Esophagus squamous epithelium (tissue), 5 donors: ENCODE measurements around the gene ARHGEF33. TPM values are rescaled to one million over a fixed set of nuclear protein-coding genes. Genes with fewer than 3 reads are reported as not detected.
A peak's percentile ranks its signal among the peaks of the same experiment; 100 is the strongest.

ENCODE experiments used
- DNase-seq: peaks from one replicate; lab custom pipeline; 2025; lab: John Stamatoyannopoulos, UW
- H3K27ac ChIP-seq, 4 donors: fragments of 200-600 bp; sonication (generic); one replicate each; pipeline ENCODE4 v1.5.1; 2016 to 2019; ENCODE audit warnings: mild to moderate bottlenecking in 1 of 4
- H3K27me3 ChIP-seq, 4 donors: fragments of 200-600 bp; sonication (generic); 1 replicate in 3 of 4; 2 replicates in 1 of 4; pipeline versions ENCODE4 v1.5.1 to v1.6.0; 2017 to 2021; ENCODE audit warnings: antibody characterized with exemption in 1 of 4
- H3K36me3 ChIP-seq, 3 donors: fragments of 200-600 bp; sonication (generic); one replicate each; pipeline ENCODE4 v1.5.1; 2016 to 2019
- H3K4me1 ChIP-seq, 3 donors: fragments of 200-600 bp; sonication (generic); one replicate each; pipeline ENCODE4 v1.5.1; 2017 to 2019
- H3K4me3 ChIP-seq, 4 donors: fragments of 200-600 bp; sonication (generic); 1 replicate in 3 of 4; 2 replicates in 1 of 4; pipeline ENCODE4 v1.5.1; 2016 to 2019; ENCODE audit warnings: mild to moderate bottlenecking in 2 of 4, moderate library complexity in 1 of 4
- H3K9me3 ChIP-seq, 3 donors: fragments of 200-600 bp; sonication (generic); one replicate each; pipeline ENCODE4 v1.5.1; 2016 to 2019
- POLR2A ChIP-seq, 4 donors: fragments of 450-650 bp; IDR thresholded peaks; one replicate each; pipeline ENCODE4 v1.6.1; 2017; ENCODE audit warnings: antibody characterized with exemption in 4 of 4, mild to moderate bottlenecking in 4 of 4, moderate library complexity in 3 of 4
- WGBS, 2 donors: methylation state at CpG; one replicate each; pipeline ENCODE4 v1.1.5; 2018; 5-methylcytosine and 5-hydroxymethylcytosine counted together
- intact Hi-C: fragments of 100-400 bp; cut with DNase I; formaldehyde crosslinking; loops from one replicate; pipeline ENCODE4 v1.15.0; 2022
- total RNA-seq, 4 donors: library from RNA; depleted of rRNA; stranded (reverse); fragments of >200 nt; gene quantifications; one replicate each; pipeline ENCODE4 v1.1.0, GENCODE V29; 2016
- TF ChIP-seq, protein P1 (sequence below), 6 experiments: fragments of 450-650 bp in 4 of 6; fragments of 200-600 bp in 2 of 6; sonication (generic) in 2 of 6; IDR thresholded peaks; one replicate each; pipeline ENCODE4 v1.5.1; 2016 to 2019; ENCODE audit warnings: antibody characterized with exemption in 6 of 6, mild to moderate bottlenecking in 4 of 6, moderate library complexity in 4 of 6
- donor health status: DM: yes; HTN: yes; CAD: no.

ARHGEF33 gene
- total RNA-seq, 4 donors from 2014 or later = 0.04 to 0.49 (median 0.35) TPM

DNA sequence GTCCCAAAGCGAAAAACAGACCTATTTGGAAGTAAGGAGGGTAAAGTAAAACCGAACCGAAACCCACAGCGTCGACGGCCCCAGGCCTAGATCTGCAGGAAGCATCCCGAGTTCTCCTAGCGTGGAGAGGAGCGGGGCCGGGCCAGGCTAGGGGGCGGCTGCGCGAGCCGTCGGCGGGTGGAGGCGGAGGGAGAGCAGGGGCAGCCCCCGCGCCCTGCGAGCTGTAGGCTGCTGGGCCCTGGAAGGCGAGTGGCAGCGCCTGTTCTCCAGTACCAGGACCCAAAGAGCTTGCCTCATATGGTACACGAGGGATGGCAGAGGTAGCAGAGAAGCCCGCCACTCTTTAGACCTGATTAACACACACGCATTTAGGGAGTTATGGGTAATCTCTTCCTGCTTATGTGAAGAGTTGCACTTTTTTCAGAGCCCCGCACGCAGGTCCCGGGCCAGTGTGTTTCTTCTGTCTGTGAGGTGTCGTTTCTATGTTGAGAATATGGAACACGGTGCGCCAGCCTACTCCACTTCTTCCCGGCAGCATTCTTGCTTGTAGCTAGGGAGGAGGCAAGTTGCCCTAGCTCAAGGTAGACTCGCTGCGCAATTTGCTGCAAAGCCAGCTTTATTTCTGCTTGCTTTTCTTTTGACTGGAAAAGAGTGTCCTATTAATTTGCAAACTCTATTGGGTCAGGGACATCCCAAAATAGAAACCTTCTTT, 71.1 kb downstream of the ARHGEF33 start:
- Histone ChIP-seq H3K4me1 (peaks cover 4 to 12% (median 10%) of the 10 kb centered on the region in 3 donors), H3K27me3 (peaks cover 0 to 18% (median 0%) of the 10 kb centered on the region in 4 donors), H3K9me3 (no peaks in the 10 kb centered on the region), H3K4me3 (peak overlapping the region; percentile 26 to 65 (median 44)), H3K27ac (no peak overlapping the region), H3K36me3 (no peaks in the 10 kb centered on the region)
- intact Hi-C loops = no loop called here
- TF ChIP-seq, protein P1, sequence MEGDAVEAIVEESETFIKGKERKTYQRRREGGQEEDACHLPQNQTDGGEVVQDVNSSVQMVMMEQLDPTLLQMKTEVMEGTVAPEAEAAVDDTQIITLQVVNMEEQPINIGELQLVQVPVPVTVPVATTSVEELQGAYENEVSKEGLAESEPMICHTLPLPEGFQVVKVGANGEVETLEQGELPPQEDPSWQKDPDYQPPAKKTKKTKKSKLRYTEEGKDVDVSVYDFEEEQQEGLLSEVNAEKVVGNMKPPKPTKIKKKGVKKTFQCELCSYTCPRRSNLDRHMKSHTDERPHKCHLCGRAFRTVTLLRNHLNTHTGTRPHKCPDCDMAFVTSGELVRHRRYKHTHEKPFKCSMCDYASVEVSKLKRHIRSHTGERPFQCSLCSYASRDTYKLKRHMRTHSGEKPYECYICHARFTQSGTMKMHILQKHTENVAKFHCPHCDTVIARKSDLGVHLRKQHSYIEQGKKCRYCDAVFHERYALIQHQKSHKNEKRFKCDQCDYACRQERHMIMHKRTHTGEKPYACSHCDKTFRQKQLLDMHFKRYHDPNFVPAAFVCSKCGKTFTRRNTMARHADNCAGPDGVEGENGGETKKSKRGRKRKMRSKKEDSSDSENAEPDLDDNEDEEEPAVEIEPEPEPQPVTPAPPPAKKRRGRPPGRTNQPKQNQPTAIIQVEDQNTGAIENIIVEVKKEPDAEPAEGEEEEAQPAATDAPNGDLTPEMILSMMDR (IDR thresholded peaks at IDR 0.05) = no peak
- TF ChIP-seq POLR2A (IDR thresholded peaks at IDR 0.05) = no peak
- no peak for DNase-seq
- 65 to 86% methylated on average over 12 to 23 of the region's 34 CpGs for WGBS, 2 donors

DNA sequence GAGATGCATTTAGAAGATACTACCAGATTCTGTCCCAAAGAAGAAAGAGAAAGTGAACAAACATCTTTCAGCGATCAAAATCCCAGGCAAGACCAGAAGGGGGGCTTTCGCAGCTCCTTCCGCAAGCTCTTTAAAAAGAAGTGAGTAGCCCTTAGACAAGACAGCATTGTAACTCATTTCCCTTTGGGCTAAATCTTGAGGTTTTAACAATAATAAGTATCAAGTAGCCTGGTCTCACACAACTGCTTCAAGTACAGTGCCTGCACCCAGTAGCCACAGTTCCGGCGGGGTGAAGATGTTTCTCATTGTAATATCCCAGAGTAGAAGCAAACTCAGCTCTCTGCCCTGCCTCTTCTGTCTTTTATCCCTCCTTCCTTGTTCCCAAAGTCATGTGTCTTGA, 76.3 kb downstream of the ARHGEF33 start:
- intact Hi-C loops = no loop called here
- no peak for TF ChIP-seq POLR2A (IDR thresholded peaks at IDR 0.05)
- WGBS, 2 donors = 88 to 100% methylated on average over 5 of the region's 5 CpGs

DNA sequence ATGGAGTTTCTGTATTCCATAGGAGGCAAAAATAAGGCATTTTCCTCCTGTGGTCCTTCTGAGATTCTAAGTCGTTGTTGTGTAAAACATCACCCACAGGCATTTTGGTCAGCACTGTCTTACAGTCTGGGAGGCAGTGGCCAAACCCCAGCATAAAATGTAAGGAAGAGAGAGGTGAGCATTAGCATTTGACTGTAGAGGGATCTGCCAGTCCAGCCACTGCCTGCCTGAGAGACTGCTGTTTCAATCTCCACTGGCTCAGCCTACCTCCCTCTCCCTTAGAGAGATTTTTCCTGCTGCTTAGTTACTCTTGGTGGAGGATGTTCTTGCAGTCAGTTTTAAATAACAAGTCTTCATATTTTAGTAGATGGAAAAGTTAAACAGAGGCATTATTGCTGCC, 77.0 kb downstream of the ARHGEF33 start:
- Histone ChIP-seq H3K27me3 (no peaks in the 10 kb centered on the region), H3K9me3 (no peaks in the 10 kb centered on the region), H3K4me3 (no peak overlapping the region), H3K4me1 (no peaks in the 10 kb centered on the region), H3K36me3 (no peaks in the 10 kb centered on the region), H3K27ac (no peak overlapping the region)
- intact Hi-C loops = no loop called here
- WGBS, 2 donors = 78% methylated on average over 1 of the region's 1 CpG; no CpG with 5 or more reads in 1 of the 2 donors
- DNase-seq = no peak
- TF ChIP-seq, protein P1 (IDR thresholded peaks at IDR 0.05) = no peak
- no peak for TF ChIP-seq POLR2A (IDR thresholded peaks at IDR 0.05)

More for the DNA sequence above, 76.3 kb downstream of the ARHGEF33 start:
- H3K9me3 ChIP-seq = no peaks in the 10 kb centered on the region
- no peak for DNase-seq
- H3K4me3 ChIP-seq = no peak overlapping the region
- H3K27me3 ChIP-seq = peaks cover 0 to 2% (median 0%) of the 10 kb centered on the region in 4 donors
- no peak overlapping the region for H3K27ac ChIP-seq
- no peaks in the 10 kb centered on the region for H3K36me3 ChIP-seq
- H3K4me1 ChIP-seq = no peaks in the 10 kb centered on the region

DNA sequence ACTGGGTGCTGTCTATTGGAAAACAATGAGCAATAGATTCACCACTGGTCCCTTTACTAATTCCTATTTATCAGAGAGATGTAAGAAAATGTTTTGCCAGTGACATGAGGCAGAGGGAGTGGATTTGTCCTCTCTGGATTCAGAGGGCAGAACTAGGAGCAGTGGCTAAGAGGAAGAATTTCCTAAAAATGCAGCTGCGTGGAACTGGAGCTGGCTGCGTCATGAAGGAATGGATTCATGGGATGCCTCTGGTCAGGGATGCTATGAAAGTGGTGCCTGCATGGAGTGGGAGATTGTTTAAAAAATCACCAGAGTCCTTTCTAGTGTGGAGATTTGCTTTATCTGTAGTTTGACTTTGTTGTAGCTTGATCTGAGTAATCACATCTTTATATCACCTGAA, 78.3 kb downstream of the ARHGEF33 start:
- WGBS, 2 donors = 88 to 95% methylated on average over 2 of the region's 2 CpGs
- no peaks in the 10 kb centered on the region for H3K27me3 ChIP-seq

DNA sequence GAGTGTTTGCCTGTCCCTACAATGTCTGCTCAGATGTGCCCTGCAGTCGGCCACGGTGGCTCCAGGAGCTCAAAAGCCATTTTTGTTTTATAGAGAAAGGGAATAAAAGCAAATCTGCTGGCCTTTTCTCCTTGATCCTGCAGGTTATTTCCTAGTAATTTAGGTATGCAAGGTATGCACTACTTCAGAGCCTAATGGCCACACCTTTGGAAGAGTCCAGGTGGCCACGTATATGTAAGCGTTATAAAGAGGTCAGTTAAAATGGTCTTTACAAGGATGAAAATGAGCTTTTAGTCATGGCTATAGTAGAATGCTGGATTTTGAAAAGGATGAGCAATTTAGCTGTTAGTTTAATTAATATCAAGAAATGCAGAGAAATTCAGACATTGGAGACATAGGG, 81.7 kb downstream of the ARHGEF33 start:
- no peak for TF ChIP-seq POLR2A (IDR thresholded peaks at IDR 0.05)
- TF ChIP-seq, protein P1 (IDR thresholded peaks at IDR 0.05) = no peak
- Histone ChIP-seq H3K4me3 (no peak overlapping the region), H3K9me3 (no peaks in the 10 kb centered on the region), H3K4me1 (no peaks in the 10 kb centered on the region), H3K27me3 (no peaks in the 10 kb centered on the region), H3K36me3 (no peaks in the 10 kb centered on the region), H3K27ac (no peak overlapping the region)
- intact Hi-C loops = no loop called here
- no peak for DNase-seq
- 68 to 93% methylated on average over 4 of the region's 4 CpGs for WGBS, 2 donors

More for the DNA sequence above, 78.3 kb downstream of the ARHGEF33 start:
- Histone ChIP-seq H3K4me3 (no peak overlapping the region), H3K4me1 (no peaks in the 10 kb centered on the region), H3K27ac (no peak overlapping the region), H3K9me3 (no peaks in the 10 kb centered on the region), H3K36me3 (no peaks in the 10 kb centered on the region)
- no peak for DNase-seq
- TF ChIP-seq, protein P1 (IDR thresholded peaks at IDR 0.05) = no peak
- TF ChIP-seq POLR2A (IDR thresholded peaks at IDR 0.05) = no peak
- intact Hi-C loops = no loop called here
